Adipocyte (in vitro differentiated cells): ENCODE data around the gene DNAH1.

Experiments
- DNase-seq: peaks from one replicate; pipeline ENCODE4 v3.0.0-alpha.2; 2015; ENCODE audit warnings: low read depth
- H3K27me3 ChIP-seq: replicated peaks from 2 replicates; pipeline ENCODE4 v1.7.0; 2013; ENCODE audit warnings: mild to moderate bottlenecking, low read length, moderate library complexity; ENCODE audit not compliant: control insufficient read depth, insufficient read depth
- H3K36me3 ChIP-seq: 2 replicates; pipeline ENCODE4 v1.7.0; 2013; ENCODE audit warnings: low read length, mild to moderate bottlenecking, moderate library complexity; ENCODE audit not compliant: control insufficient read depth, insufficient read depth, severe bottlenecking
- H3K4me1 ChIP-seq: 2 replicates; pipeline ENCODE4 v1.7.0; 2013; ENCODE audit warnings: mild to moderate bottlenecking, low read length, moderate library complexity; ENCODE audit not compliant: control insufficient read depth, insufficient read depth
- H3K4me3 ChIP-seq: 2 replicates; pipeline ENCODE4 v1.7.0; 2013; ENCODE audit warnings: mild to moderate bottlenecking, low read length, moderate library complexity
- H3K9ac ChIP-seq: 2 replicates; pipeline ENCODE4 v1.7.0; 2013; ENCODE audit warnings: mild to moderate bottlenecking, low read length, moderate library complexity
- H3K9me3 ChIP-seq: 2 replicates; pipeline ENCODE4 v1.7.0; 2013; ENCODE audit warnings: mild to moderate bottlenecking, low read length, moderate library complexity; ENCODE audit not compliant: control insufficient read depth

Gene DNAH1

GRCh38 chr3:52402706-52403270 is 86.7 kb downstream of the DNAH1 start:
- no peak for DNase-seq
- H3K4me3 ChIP-seq: no peak overlapping the region
- H3K9me3 ChIP-seq: no peaks in the 10 kb centered on the region
- no peaks in the 10 kb centered on the region for H3K27me3 ChIP-seq
- peaks cover 77% of the 10 kb centered on the region for H3K36me3 ChIP-seq
- peaks cover 1% of the 10 kb centered on the region for H3K4me1 ChIP-seq
- no peak overlapping the region for H3K9ac ChIP-seq

DNA sequence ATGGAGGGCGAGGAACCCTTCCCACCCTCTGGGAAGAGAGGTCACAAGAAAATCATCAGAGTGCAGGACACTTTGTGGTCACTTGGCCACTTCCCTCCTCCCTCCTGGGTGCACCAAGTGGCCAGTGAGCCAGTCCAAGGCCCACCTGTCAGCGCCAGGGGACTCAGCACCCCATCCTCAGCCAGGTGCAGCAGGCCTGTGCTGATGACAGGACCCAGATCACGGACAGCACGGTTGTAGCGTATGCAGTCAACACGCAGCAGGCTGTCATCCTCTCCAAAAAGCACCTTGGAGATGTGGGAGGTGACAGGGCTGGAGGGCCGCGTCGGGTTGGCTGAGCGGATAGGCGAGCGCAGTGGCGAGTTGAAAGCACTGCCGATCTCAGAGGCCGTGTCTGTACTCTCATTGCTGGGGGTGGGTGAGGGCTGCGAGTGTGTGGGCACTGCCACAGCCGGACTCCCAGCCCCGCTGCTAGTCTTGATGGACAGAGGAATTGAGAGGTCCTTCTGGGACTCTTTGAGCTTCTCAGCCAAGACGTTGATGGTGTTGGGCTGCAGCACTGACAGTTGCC is 87.2 kb downstream of the DNAH1 start:
- no peaks in the 10 kb centered on the region for H3K27me3 ChIP-seq
- H3K9me3 ChIP-seq: no peaks in the 10 kb centered on the region
- peaks cover 81% of the 10 kb centered on the region for H3K36me3 ChIP-seq
- no peak for DNase-seq
- no peak overlapping the region for H3K9ac ChIP-seq
- no peak overlapping the region for H3K4me3 ChIP-seq
- peaks cover 7% of the 10 kb centered on the region for H3K4me1 ChIP-seq

DNA sequence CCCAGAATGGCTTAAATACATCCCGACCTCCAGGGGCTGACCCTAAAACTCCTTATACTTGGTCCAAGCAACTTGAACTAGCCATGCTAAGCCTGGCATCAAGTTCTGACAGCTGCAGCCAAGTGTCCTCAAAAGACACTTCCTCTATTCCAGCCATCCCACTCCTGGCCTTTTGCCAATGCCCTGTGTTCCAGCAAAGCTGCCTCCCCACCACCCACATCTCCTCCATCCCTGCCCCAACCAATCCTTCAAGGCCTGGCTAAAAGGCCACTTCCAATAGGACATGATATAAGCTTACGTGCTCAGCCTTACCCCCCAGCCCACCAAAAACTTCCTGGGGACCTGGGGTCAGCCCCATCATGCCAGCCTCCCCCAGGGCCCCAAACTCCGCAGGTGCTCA is 87.8 kb downstream of the DNAH1 start:
- H3K4me1 ChIP-seq: peaks cover 13% of the 10 kb centered on the region
- H3K36me3 ChIP-seq: peaks cover 81% of the 10 kb centered on the region
- no peaks in the 10 kb centered on the region for H3K9me3 ChIP-seq
- peak; percentile 8 for DNase-seq
- no peak overlapping the region for H3K9ac ChIP-seq
- H3K27me3 ChIP-seq: no peaks in the 10 kb centered on the region
- H3K4me3 ChIP-seq: no peak overlapping the region

- H3K4me1 ChIP-seq: peaks cover 17% of the 10 kb centered on the region
- no peaks in the 10 kb centered on the region for H3K27me3 ChIP-seq
- DNase-seq: no peak
- no peak overlapping the region for H3K9ac ChIP-seq
- H3K36me3 ChIP-seq: peaks cover 81% of the 10 kb centered on the region
- H3K9me3 ChIP-seq: no peaks in the 10 kb centered on the region
- no peak overlapping the region for H3K4me3 ChIP-seq
Observed at GRCh38 chr3:52404391-52404790, 88.3 kb downstream of the DNAH1 start.

GRCh38 chr3:52405066-52405465 is 88.9 kb downstream of the DNAH1 start:
- Histone ChIP-seq H3K9ac (no peak overlapping the region), H3K36me3 (peaks cover 81% of the 10 kb centered on the region), H3K9me3 (no peaks in the 10 kb centered on the region), H3K27me3 (no peaks in the 10 kb centered on the region), H3K4me3 (no peak overlapping the region), H3K4me1 (peaks cover 17% of the 10 kb centered on the region)
- no peak for DNase-seq

DNA sequence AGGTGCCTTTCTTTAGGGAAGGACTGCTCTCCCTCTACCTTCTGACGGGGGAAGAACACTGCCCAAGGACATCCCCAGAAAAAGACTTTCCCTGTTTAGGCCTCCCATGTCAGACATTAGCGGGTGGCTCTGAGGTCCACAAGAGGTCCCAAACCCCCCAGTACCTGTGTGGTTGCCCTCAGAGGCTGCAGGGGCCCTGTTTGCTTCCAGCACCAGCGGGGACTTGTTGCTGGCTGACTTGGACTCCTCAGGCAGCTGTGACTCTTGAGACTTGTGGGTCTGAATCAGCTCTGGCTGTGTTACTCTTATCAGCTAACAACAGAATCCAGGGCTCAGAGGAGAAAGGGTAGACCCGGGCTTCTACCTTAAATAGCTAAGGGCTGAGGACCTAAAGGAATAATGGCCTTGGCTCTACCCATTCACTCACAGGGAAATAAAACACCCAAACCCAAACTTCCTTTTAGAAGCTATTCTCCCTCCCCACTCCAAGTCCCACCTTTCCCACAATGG is 89.5 kb downstream of the DNAH1 start:
- no peak overlapping the region for H3K9ac ChIP-seq
- no peak for DNase-seq
- H3K27me3 ChIP-seq: no peaks in the 10 kb centered on the region
- no peak overlapping the region for H3K4me3 ChIP-seq
- peaks cover 76% of the 10 kb centered on the region for H3K36me3 ChIP-seq
- peaks cover 17% of the 10 kb centered on the region for H3K4me1 ChIP-seq
- no peaks in the 10 kb centered on the region for H3K9me3 ChIP-seq

GRCh38 chr3:52406231-52406661 is 90.1 kb downstream of the DNAH1 start:
- peaks cover 70% of the 10 kb centered on the region for H3K36me3 ChIP-seq

DNA sequence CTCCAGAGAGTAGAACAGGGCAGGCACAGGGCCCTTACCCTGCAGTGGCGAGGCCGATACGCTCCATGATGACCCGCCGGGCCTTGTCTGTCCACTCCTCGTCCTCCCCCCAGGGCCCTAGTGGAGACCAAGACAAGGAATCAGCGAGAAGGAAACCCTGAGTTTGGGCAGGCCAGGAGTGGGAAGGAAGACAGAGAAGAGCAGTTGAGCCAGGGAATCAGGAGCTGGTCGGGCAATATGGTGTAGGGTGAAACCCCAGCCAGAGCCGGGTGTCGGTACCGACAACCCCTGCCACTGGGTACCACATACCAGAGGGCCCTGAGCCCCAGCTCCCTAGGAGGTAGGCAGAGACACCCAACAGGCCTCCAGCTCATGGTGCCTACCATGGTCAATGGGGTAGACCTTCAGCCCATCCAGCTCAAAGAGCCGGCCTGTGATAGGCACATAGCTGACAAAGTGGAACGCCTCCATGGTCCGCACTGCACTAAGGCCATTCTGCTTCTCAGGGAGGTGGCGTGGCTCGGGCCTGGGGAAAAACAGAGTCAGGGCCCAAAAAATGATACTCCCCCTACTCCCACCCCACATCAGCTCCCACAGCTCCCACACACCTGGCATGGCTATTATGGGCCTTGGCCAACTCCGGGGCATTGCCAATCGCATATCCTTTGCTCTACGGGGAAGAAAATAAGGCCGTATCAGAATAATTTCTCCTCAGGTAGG is 90.8 kb downstream of the DNAH1 start:
- peaks cover 63% of the 10 kb centered on the region for H3K36me3 ChIP-seq

More at GRCh38 chr3:52406231-52406661, 90.1 kb downstream of the DNAH1 start:
- Histone ChIP-seq H3K4me3 (no peak overlapping the region), H3K4me1 (peaks cover 18% of the 10 kb centered on the region), H3K27me3 (no peaks in the 10 kb centered on the region), H3K9me3 (no peaks in the 10 kb centered on the region), H3K9ac (no peak overlapping the region)
- no peak for DNase-seq

DNA sequence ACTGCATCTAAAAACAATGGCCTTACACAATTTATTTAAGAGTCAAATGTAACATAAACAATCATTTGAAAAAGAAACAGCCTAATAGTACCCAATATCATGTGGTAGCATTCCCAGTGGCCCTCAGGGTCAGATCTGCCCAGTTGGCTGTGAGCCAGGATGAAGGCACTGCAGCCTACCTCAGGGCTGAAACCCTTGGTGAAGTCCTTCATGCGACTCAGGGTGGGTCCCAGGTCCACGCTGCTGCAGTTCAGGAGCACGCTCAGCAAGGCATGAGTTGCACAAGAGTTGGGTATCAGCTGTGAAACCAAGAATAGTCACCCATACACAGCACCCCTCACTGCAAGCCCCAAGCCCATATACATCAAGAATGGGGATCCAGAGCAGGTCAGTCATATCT is 91.7 kb downstream of the DNAH1 start:
- no peak for DNase-seq
- H3K9me3 ChIP-seq: no peaks in the 10 kb centered on the region
- peaks cover 55% of the 10 kb centered on the region for H3K36me3 ChIP-seq
- H3K9ac ChIP-seq: no peak overlapping the region
- peaks cover 33% of the 10 kb centered on the region for H3K4me1 ChIP-seq
- no peaks in the 10 kb centered on the region for H3K27me3 ChIP-seq
- H3K4me3 ChIP-seq: no peak overlapping the region

More for the DNA sequence above, 90.8 kb downstream of the DNAH1 start:
- DNase-seq: no peak
- Histone ChIP-seq H3K4me1 (peaks cover 25% of the 10 kb centered on the region), H3K4me3 (no peak overlapping the region), H3K9me3 (no peaks in the 10 kb centered on the region), H3K27me3 (no peaks in the 10 kb centered on the region), H3K9ac (no peak overlapping the region)

DNA sequence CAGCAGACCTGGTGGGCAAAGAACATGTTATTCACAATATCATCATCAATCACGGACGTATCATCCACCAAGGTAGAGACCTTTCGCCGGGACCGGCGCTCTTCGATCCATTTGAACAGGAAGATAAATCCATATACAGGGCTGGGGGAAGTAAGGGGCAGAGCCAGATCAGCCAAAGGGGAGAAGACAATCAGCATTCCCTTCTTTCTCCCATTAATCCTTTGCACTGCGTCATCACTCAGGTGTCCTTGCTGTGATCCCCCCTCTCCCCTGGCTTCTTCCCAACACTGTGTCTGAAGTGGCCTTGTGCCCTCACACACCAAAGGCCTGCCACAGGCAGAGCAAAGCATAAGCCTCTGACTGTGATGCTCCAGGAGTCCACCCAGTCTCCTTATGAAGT is 92.3 kb downstream of the DNAH1 start:
- Histone ChIP-seq H3K9ac (peak overlapping the region; percentile 99), H3K4me3 (peak overlapping the region; percentile 98), H3K4me1 (peaks cover 33% of the 10 kb centered on the region), H3K27me3 (no peaks in the 10 kb centered on the region), H3K9me3 (no peaks in the 10 kb centered on the region), H3K36me3 (peaks cover 48% of the 10 kb centered on the region)
- no peak for DNase-seq

GRCh38 chr3:52415800-52416199 is 99.7 kb downstream of the DNAH1 start:
- no peak for DNase-seq
- no peaks in the 10 kb centered on the region for H3K36me3 ChIP-seq
- H3K4me3 ChIP-seq: no peak overlapping the region
- H3K27me3 ChIP-seq: no peaks in the 10 kb centered on the region
- no peaks in the 10 kb centered on the region for H3K9me3 ChIP-seq
- H3K9ac ChIP-seq: no peak overlapping the region
- H3K4me1 ChIP-seq: peaks cover 26% of the 10 kb centered on the region
